Caco-2 (cell line): ENCODE measurements around the gene PHTF1. TPM values are rescaled to one million over a fixed set of nuclear protein-coding genes. Genes with fewer than 3 reads are reported as not detected.

Experiments
- BruUV-seq: library from RNA; stranded (reverse); fragments of 400-500 nt; replicated peaks from 2 replicates; lab custom pipeline; 2021; lab: Mats Ljungman, UMichigan
- CTCF ChIA-PET: fragments of 300-600 bp; sonication (Branson Sonifier 250); formaldehyde crosslinking; loops from one replicate; lab custom pipeline; 2022; ENCODE audit warnings: antibody characterized with exemption; lab: Charles Lee
- POLR2A ChIA-PET: fragments of 300-600 bp; sonication (Branson Sonifier 250); formaldehyde crosslinking; loops from one replicate; lab custom pipeline; 2022; ENCODE audit warnings: antibody characterized with exemption; lab: Charles Lee
- DNase-seq, 2 experiments: peaks; one replicate each; pipeline versions ENCODE4 v3.0.0 to v3.0.0-alpha.2; 2020 to 2022
- H3K27me3 ChIP-seq: replicated peaks from 2 replicates; pipeline ENCODE4 v1.6.0; 2011; ENCODE audit warnings: low read length; ENCODE audit not compliant: control insufficient read depth, insufficient read depth
- H3K36me3 ChIP-seq: 2 replicates; pipeline ENCODE4 v1.5.1; 2011; ENCODE audit warnings: low read length; ENCODE audit not compliant: control insufficient read depth, insufficient read depth
- H3K4me1 ChIP-seq: fragments of 250-450 bp; sonication (Bioruptor Pico); 2 replicates; pipeline ENCODE4 v1.5.1; 2020; ENCODE audit warnings: mild to moderate bottlenecking
- H3K4me3 ChIP-seq: 2 replicates; pipeline ENCODE4 v1.5.1; 2011; ENCODE audit warnings: low read depth, mild to moderate bottlenecking, control low read depth, low read length
- H3K9me3 ChIP-seq: fragments of 250-450 bp; sonication (Bioruptor Pico); 2 replicates; pipeline ENCODE4 v1.5.1; 2020; ENCODE audit warnings: mild to moderate bottlenecking, moderate library complexity
- H3K27ac Mint-ChIP-seq: one replicate; pipeline ENCODE4 v1.8.0; 2022; ENCODE audit warnings: mixed read lengths; ENCODE audit not compliant: unreplicated experiment
- H3K27me3 Mint-ChIP-seq: one replicate; pipeline ENCODE4 v1.8.0; 2022; ENCODE audit warnings: mixed read lengths; ENCODE audit not compliant: insufficient read depth, unreplicated experiment
- H3K36me3 Mint-ChIP-seq: one replicate; pipeline ENCODE4 v1.8.0; 2022; ENCODE audit warnings: mild to moderate bottlenecking, mixed read lengths; ENCODE audit not compliant: insufficient read depth, unreplicated experiment
- H3K4me1 Mint-ChIP-seq: one replicate; pipeline ENCODE4 v1.8.0; 2022; ENCODE audit warnings: low read depth, mixed read lengths; ENCODE audit not compliant: unreplicated experiment
- H3K4me3 Mint-ChIP-seq: one replicate; pipeline ENCODE4 v1.8.0; 2022; ENCODE audit warnings: mild to moderate bottlenecking, moderate library complexity, mixed read lengths; ENCODE audit not compliant: unreplicated experiment
- H3K9me3 Mint-ChIP-seq: one replicate; pipeline ENCODE4 v1.8.0; 2022; ENCODE audit warnings: mixed read lengths; ENCODE audit not compliant: unreplicated experiment
- CTCF ChIP-seq, 2 experiments: fragments of 200-600 bp in 1 of 2; IDR thresholded peaks; 1 replicate in 1 of 2; 2 replicates in 1 of 2; pipeline versions ENCODE4 v1.5.1 to v1.8.0; 2011 to 2022; ENCODE audit warnings: antibody characterized with exemption in 1 of 2, control low read depth in 1 of 2, inconsistent platforms in 1 of 2, low read depth in 1 of 2, low read length in 1 of 2, mild to moderate bottlenecking in 1 of 2, moderate library complexity in 1 of 2; ENCODE audit not compliant: insufficient read depth in 1 of 2, severe bottlenecking in 1 of 2, unreplicated experiment in 1 of 2
- intact Hi-C: fragments of 100-400 bp; cut with micrococcal nuclease; formaldehyde crosslinking; loops from one replicate; pipeline ENCODE4 v1.10.0; 2022; ENCODE audit not compliant: unreplicated experiment
- total RNA-seq: library from RNA; stranded (reverse); gene quantifications from 2 replicates; pipeline ENCODE4 v1.2.3, GENCODE V29; 2022

Gene PHTF1
- total RNA-seq, 1 experiment from 2014 or later, result 10.4 TPM

GRCh38 chr1:113805256-113805531 lies 45.9 kb upstream of the PHTF1 start:
- CTCF ChIA-PET, result no interaction called here
- no peaks in the 10 kb centered on the region for H3K27me3 ChIP-seq
- DNase-seq, result no peak
- H3K4me1 ChIP-seq, result peaks cover 20% of the 10 kb centered on the region
- no TSS peak for BruUV-seq
- H3K36me3 ChIP-seq, result no peaks in the 10 kb centered on the region
- peak overlapping the region; percentile 43 for H3K27ac Mint-ChIP-seq
- H3K9me3 ChIP-seq, result no peaks in the 10 kb centered on the region
- H3K27me3 Mint-ChIP-seq, result no peaks in the 10 kb centered on the region
- H3K4me1 Mint-ChIP-seq, result no peaks in the 10 kb centered on the region
- H3K9me3 Mint-ChIP-seq, result no peaks in the 10 kb centered on the region
- H3K4me3 Mint-ChIP-seq, result no peak overlapping the region
- POLR2A ChIA-PET, result no interaction called here
- H3K4me3 ChIP-seq, result no peak overlapping the region
- H3K36me3 Mint-ChIP-seq, result no peaks in the 10 kb centered on the region
- TF ChIP-seq CTCF (IDR thresholded peaks at IDR 0.05; ENCODE audit: insufficient read depth in 1 of 2, low read depth in 1 of 2, low read length in 1 of 2, severe bottlenecking in 1 of 2, unreplicated experiment in 1 of 2), result no peak
- intact Hi-C loops, result no loop called here

- Mint-ChIP-seq H3K36me3 (no peaks in the 10 kb centered on the region), H3K9me3 (no peaks in the 10 kb centered on the region), H3K4me1 (no peaks in the 10 kb centered on the region), H3K27me3 (no peaks in the 10 kb centered on the region), H3K4me3 (peak overlapping the region; percentile 33), H3K27ac (peak overlapping the region; percentile 43)
- Histone ChIP-seq H3K4me1 (peaks cover 18% of the 10 kb centered on the region), H3K9me3 (no peaks in the 10 kb centered on the region), H3K4me3 (no peak overlapping the region), H3K36me3 (no peaks in the 10 kb centered on the region), H3K27me3 (no peaks in the 10 kb centered on the region)
- CTCF ChIA-PET, result interaction anchor here (0.6 kb wide), 1 partner anchor 34 kb away, joined by 4 read pairs; no protein-coding TSS in a partner anchor
- DNase-seq, result peak in 1 of 2 experiments; percentile 17
- intact Hi-C loops, result loop anchor here (5.0 kb wide), 1 partner anchor 42 kb away; no protein-coding TSS in a partner anchor
- no peak for TF ChIP-seq CTCF (IDR thresholded peaks at IDR 0.05; ENCODE audit: insufficient read depth in 1 of 2, low read depth in 1 of 2, low read length in 1 of 2, severe bottlenecking in 1 of 2, unreplicated experiment in 1 of 2)
- BruUV-seq, result no TSS peak
- POLR2A ChIA-PET, result no interaction called here
Observed at GRCh38 chr1:113804421-113805255, 45.4 kb upstream of the PHTF1 start.

- H3K4me3 ChIP-seq, result no peak overlapping the region
- POLR2A ChIA-PET, result no interaction called here
- no peak for DNase-seq
- no peak for TF ChIP-seq CTCF (IDR thresholded peaks at IDR 0.05; ENCODE audit: insufficient read depth in 1 of 2, low read depth in 1 of 2, low read length in 1 of 2, severe bottlenecking in 1 of 2, unreplicated experiment in 1 of 2)
- no peak overlapping the region for H3K27ac Mint-ChIP-seq
- no peak overlapping the region for H3K4me3 Mint-ChIP-seq
- H3K27me3 ChIP-seq, result no peaks in the 10 kb centered on the region
- peaks cover 12% of the 10 kb centered on the region for H3K4me1 ChIP-seq
- H3K36me3 ChIP-seq, result no peaks in the 10 kb centered on the region
- H3K27me3 Mint-ChIP-seq, result no peaks in the 10 kb centered on the region
- CTCF ChIA-PET, result no interaction called here
- H3K9me3 ChIP-seq, result no peaks in the 10 kb centered on the region
- BruUV-seq, result no TSS peak
- H3K4me1 Mint-ChIP-seq, result no peaks in the 10 kb centered on the region
- H3K36me3 Mint-ChIP-seq, result peaks cover 5% of the 10 kb centered on the region
- intact Hi-C loops, result loop anchor here (5.0 kb wide), 1 partner anchor 40 kb away; no protein-coding TSS in a partner anchor
- H3K9me3 Mint-ChIP-seq, result no peaks in the 10 kb centered on the region
Observed at GRCh38 chr1:113802367-113803007, 43.2 kb upstream of the PHTF1 start.
